Muscle layer of colon (tissue), 2 donors: Measurements from ENCODE around the gene SRSF1.

ENCODE experiments used
- H3K27ac ChIP-seq: one replicate; pipeline ENCODE4 v1.7.0; 2013; ENCODE audit warnings: low read depth, mild to moderate bottlenecking, low read length, moderate library complexity
- H3K27me3 ChIP-seq, 2 donors: one replicate each; pipeline ENCODE4 v1.7.0; 2013; ENCODE audit warnings: low read length in 2 of 2, mild to moderate bottlenecking in 2 of 2; ENCODE audit not compliant: insufficient read depth in 2 of 2, control insufficient read depth in 1 of 2
- H3K36me3 ChIP-seq: one replicate; pipeline ENCODE4 v1.7.0; 2013; ENCODE audit warnings: mild to moderate bottlenecking, low read length; ENCODE audit not compliant: insufficient read depth
- H3K4me1 ChIP-seq: one replicate; pipeline ENCODE4 v1.7.0; 2013; ENCODE audit warnings: mild to moderate bottlenecking, low read length; ENCODE audit not compliant: insufficient read depth
- H3K4me3 ChIP-seq, 2 donors: one replicate each; pipeline ENCODE4 v1.7.0; 2013; ENCODE audit warnings: low read length in 2 of 2, low read depth in 1 of 2, mild to moderate bottlenecking in 1 of 2, moderate library complexity in 1 of 2
- H3K9ac ChIP-seq: one replicate; pipeline ENCODE4 v1.7.0; 2013; ENCODE audit warnings: low read length
- H3K9me3 ChIP-seq: one replicate; pipeline ENCODE4 v1.7.0; 2013; ENCODE audit warnings: mild to moderate bottlenecking, low read length
- donor health status: abdominal sarcoma.
- donor health status: Adenocarcinoma of cecum.

Gene SRSF1

DNA sequence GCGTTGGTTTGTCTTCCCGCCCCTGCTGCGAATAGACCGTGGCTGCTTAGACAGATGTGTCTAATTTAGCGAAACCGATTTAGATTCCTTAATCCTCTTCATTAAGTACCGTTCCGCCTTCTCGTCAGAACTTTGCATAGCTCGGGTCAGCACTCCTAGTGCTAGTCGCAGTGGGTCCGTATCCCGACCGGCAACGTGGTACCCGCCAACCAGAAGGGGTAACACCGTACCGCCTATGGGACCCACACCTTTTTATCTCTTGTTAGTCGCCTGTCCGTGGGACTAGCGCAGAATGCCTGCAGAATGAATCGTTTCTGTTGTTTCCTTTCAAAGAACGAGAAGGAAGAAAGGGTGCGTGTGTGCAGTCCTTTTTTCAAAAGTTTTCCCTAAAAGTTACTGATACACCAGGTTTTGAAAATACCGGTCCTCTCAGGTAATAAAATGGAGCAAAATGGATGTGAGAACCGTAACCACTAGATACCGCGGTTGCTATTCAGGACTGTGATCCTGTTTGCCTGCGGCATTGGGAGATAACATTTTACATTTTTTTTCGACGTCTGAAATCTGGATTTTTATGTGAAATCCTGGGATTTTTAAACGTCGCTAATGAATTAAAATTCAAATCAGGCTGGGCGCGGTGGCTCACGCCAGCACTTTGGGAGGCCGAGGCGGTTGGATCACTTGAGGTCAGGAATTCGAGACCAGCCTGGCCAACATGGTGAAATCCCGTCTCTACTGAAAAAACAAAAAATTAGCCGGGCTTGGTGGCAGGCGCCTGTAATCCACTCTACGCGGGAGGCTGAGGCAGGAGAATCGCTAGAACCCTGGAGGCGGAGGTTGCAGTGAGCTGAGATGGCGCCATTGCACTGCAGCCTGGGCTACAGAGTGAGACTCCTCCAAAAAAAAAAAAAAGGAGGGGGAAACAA lies 998 bp upstream of the SRSF1 start:
- Histone ChIP-seq H3K4me3 (peak overlapping the region; percentile 98 to 99), H3K9me3 (no peaks in the 10 kb centered on the region), H3K27me3 (no peaks in the 10 kb centered on the region), H3K9ac (peak overlapping the region; percentile 52), H3K27ac (peak overlapping the region; percentile 99), H3K4me1 (peaks cover 31% of the 10 kb centered on the region), H3K36me3 (peaks cover 28% of the 10 kb centered on the region)

DNA sequence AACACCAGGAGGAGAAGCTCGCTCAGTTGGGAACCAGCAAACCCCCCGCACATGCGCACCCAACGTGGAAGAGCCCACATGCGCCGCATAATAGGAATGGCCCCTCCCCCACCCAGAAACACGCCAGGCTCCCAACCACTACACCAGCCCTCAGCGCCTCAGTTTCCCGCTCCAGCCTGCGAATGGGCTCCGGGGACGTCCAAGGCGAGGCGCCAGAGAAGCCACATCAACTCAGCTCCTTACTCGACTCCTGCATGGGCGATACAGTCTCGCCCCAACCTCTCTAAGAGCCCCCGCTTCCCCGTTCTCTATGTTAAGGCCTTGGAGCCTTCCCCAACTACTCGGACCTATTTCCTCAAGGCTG lies 504 bp downstream of the SRSF1 start:
- H3K9ac ChIP-seq, result peak overlapping the region; percentile 100
- H3K27ac ChIP-seq, result peak overlapping the region; percentile 99
- peaks cover 31% of the 10 kb centered on the region for H3K4me1 ChIP-seq

GRCh38 chr17:58005728-58006559 lies 1.1 kb downstream of the SRSF1 start:
- H3K9ac ChIP-seq, result peak overlapping the region; percentile 100
- H3K4me3 ChIP-seq, result peak overlapping the region; percentile 98 to 99
- no peaks in the 10 kb centered on the region for H3K27me3 ChIP-seq
- peak overlapping the region; percentile 99 for H3K27ac ChIP-seq
- H3K36me3 ChIP-seq, result peaks cover 38% of the 10 kb centered on the region
- peaks cover 31% of the 10 kb centered on the region for H3K4me1 ChIP-seq
- no peaks in the 10 kb centered on the region for H3K9me3 ChIP-seq

More for the DNA sequence above, 504 bp downstream of the SRSF1 start:
- peaks cover 38% of the 10 kb centered on the region for H3K36me3 ChIP-seq
- H3K27me3 ChIP-seq, result no peaks in the 10 kb centered on the region
- H3K9me3 ChIP-seq, result no peaks in the 10 kb centered on the region
- H3K4me3 ChIP-seq, result peak overlapping the region; percentile 98 to 99

- no peaks in the 10 kb centered on the region for H3K27me3 ChIP-seq
- peak overlapping the region; percentile 100 for H3K9ac ChIP-seq
- peaks cover 37% of the 10 kb centered on the region for H3K4me1 ChIP-seq
- no peak overlapping the region for H3K27ac ChIP-seq
- peaks cover 44% of the 10 kb centered on the region for H3K36me3 ChIP-seq
- no peaks in the 10 kb centered on the region for H3K9me3 ChIP-seq
- peak overlapping the region in 1 of 2 donors; percentile 99 for H3K4me3 ChIP-seq
These were observed 1.9 kb downstream of the SRSF1 start for GRCh38 chr17:58005031-58005727.

DNA sequence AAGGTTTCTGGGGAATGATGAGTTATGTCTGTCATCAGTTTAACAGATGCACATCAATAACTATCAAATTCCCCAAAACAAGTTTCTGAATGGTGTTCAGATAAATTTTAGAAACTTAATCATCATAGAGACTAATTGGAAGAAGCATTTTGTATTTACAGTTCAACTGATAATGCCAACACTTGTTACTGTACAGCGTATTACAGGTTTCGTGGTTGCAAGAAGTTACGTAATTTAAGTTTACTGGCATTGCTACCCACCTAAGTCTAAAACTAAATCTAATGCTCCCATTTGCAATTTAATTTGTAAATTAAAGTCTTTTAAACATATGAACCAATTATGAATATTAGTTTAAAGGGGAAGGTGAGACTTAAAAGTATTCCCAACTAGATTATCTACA lies 3.0 kb downstream of the SRSF1 start:
- H3K36me3 ChIP-seq, result peaks cover 45% of the 10 kb centered on the region
- H3K27me3 ChIP-seq, result no peaks in the 10 kb centered on the region
- H3K27ac ChIP-seq, result no peak overlapping the region
- peak overlapping the region; percentile 100 for H3K9ac ChIP-seq
- no peak overlapping the region for H3K4me3 ChIP-seq
- H3K4me1 ChIP-seq, result peaks cover 38% of the 10 kb centered on the region
- no peaks in the 10 kb centered on the region for H3K9me3 ChIP-seq

GRCh38 chr17:58002973-58003372 lies 4.1 kb downstream of the SRSF1 start:
- H3K9ac ChIP-seq, result no peak overlapping the region
- no peak overlapping the region for H3K27ac ChIP-seq
- peaks cover 38% of the 10 kb centered on the region for H3K4me1 ChIP-seq
- H3K4me3 ChIP-seq, result no peak overlapping the region
- peaks cover 45% of the 10 kb centered on the region for H3K36me3 ChIP-seq
- no peaks in the 10 kb centered on the region for H3K9me3 ChIP-seq
- H3K27me3 ChIP-seq, result no peaks in the 10 kb centered on the region

- Histone ChIP-seq H3K4me3 (no peak overlapping the region), H3K27me3 (no peaks in the 10 kb centered on the region), H3K4me1 (peaks cover 38% of the 10 kb centered on the region), H3K9ac (no peak overlapping the region), H3K9me3 (no peaks in the 10 kb centered on the region), H3K27ac (no peak overlapping the region), H3K36me3 (peaks cover 46% of the 10 kb centered on the region)
These were observed 4.7 kb downstream of the SRSF1 start for GRCh38 chr17:58002154-58002948.

DNA sequence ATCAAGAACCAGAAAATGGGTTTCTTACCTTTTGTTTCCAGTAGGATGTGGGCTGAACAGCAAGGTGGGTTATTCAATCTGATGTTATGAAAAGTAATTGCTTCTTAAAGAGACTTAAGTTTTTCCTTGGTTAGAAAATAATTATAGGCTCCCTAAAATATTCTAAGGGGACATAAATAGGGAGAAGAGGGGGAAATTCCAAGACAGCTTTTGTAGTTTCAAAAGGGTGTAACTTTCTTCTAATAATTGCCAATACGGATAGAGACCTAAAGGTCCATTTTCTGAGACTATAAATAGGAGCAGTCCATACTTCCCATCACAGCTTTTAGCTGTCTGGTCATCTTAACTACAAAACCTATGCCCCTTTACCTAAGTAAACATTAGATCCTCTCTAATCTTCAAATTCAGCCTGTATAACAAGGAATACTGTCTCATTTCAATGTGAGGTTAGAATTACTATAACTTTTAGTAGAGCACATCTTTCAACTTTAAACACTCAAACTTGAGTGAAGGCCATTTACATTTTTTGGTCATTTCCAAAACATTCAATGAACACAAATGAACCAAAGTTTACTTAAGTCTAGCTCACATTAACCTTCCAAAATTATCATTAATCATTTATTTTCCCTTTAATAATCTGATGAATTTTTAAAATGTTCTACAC lies 5.5 kb downstream of the SRSF1 start:
- H3K27me3 ChIP-seq, result no peaks in the 10 kb centered on the region
- H3K9ac ChIP-seq, result no peak overlapping the region
- H3K36me3 ChIP-seq, result peaks cover 53% of the 10 kb centered on the region
- H3K4me3 ChIP-seq, result no peak overlapping the region
- no peak overlapping the region for H3K27ac ChIP-seq
- no peaks in the 10 kb centered on the region for H3K9me3 ChIP-seq
- H3K4me1 ChIP-seq, result peaks cover 38% of the 10 kb centered on the region

GRCh38 chr17:57999496-58000017 lies 7.5 kb downstream of the SRSF1 start:
- Histone ChIP-seq H3K27ac (no peak overlapping the region), H3K36me3 (peaks cover 41% of the 10 kb centered on the region), H3K9me3 (no peaks in the 10 kb centered on the region), H3K27me3 (no peaks in the 10 kb centered on the region), H3K9ac (no peak overlapping the region), H3K4me1 (peaks cover 34% of the 10 kb centered on the region), H3K4me3 (no peak overlapping the region)

DNA sequence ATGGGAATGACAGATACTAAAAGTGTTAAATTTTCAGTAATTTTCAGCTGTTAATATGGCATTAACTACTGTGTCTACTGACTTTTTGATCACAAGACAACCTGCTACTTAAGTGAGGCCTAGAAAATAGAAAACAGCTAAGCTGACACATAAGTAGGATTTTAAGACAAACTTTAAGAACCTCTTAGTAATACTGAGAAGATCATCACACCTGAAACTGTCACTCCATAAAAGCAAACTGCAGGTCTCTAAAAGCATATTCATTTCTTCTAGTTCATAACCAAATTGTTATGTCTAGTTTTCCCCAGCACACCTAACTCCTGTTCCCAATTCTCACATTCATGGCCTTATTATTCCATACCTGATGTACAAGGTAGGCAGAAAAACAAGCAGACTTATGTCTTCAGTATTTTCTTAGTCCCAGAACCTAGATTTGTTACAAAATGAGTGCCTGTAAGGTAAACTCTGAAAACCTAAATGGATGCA lies 8.0 kb downstream of the SRSF1 start:
- Histone ChIP-seq H3K4me1 (peaks cover 34% of the 10 kb centered on the region), H3K36me3 (peaks cover 36% of the 10 kb centered on the region), H3K9ac (no peak overlapping the region), H3K4me3 (no peak overlapping the region), H3K9me3 (no peaks in the 10 kb centered on the region), H3K27ac (no peak overlapping the region), H3K27me3 (no peaks in the 10 kb centered on the region)
